ENCODE data around the gene COX5B.
"Not testable (repeated sequence)": the region's sequence is repeated elsewhere in the genome, so short reads cannot be mapped to it uniquely, and the experiment has no call there.

The COX5B gene, protein sequence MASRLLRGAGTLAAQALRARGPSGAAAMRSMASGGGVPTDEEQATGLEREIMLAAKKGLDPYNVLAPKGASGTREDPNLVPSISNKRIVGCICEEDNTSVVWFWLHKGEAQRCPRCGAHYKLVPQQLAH

DNA sequence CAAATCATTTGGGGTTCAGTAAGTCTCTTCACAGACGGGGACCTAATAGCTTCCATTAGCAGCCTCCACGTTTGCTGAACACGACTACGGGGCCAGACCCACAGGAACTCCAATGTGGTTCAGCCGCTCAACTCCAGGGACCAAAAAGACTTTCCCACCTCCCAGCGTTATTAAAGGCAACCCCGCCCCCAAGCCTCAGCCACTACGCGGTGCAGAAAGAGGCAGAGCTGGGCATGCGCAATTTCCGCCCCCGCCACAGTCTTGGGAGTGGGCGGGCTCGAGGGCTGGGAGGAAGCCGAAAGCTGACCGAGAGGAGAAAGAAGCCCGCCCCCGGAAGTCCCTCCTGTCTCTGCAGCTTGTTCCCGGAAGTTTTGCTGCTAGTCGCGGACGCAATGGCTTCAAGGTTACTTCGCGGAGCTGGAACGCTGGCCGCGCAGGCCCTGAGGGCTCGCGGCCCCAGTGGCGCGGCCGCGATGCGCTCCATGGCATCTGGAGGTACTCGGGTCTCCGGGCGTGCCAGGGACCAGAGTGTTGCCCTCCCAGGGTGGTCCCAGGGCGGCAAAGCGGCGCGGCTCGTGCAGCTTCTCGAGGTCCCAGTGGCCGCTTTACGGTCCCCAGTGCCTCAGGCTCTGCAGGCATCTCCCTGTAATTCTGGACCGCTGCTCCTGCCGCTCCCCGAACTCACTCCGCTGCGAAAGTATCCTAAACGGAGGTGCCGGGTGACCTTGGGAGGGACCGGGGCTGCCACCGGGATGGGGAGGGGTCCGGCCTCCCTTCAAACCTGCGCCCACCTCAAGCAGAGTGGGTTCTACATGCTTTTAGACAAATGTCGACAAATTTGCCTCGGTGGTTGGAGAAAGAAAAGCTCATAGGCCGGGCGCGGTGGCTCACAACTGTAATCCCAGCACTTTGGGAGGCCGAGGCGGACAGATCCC, at the start of gene COX5B:
Gene COX5B (plus strand): TSS at position 368 of the 935 bp plus-strand sequence. CDS start 25 bp downstream, at position 393.
- in situ Hi-C loops (cut with MboI; ENCODE audit: low sequenced_read_pairs) = no loop called here

DNA sequence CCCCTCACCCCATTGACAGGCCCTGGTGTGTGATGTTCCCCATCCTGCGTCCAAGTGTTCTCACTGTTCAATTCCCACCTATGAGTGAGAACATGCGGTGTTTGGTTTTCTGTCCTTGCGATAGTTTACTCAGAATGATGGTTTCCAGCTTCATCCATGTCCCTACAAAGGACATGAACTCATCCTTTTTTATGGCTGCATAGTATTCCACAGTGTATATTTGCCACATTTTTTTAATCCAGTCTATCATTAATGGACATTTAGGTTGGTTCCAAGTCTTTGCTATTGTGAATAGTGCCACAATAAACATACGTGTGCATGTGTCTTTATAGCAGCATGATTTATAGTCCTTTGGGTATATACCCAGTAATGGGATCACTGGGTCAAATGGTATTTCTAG, 49.7 kb upstream of the COX5B start:
- in situ Hi-C loops (cut with MboI; ENCODE audit: low sequenced_read_pairs) = not testable (repeated sequence)

DNA sequence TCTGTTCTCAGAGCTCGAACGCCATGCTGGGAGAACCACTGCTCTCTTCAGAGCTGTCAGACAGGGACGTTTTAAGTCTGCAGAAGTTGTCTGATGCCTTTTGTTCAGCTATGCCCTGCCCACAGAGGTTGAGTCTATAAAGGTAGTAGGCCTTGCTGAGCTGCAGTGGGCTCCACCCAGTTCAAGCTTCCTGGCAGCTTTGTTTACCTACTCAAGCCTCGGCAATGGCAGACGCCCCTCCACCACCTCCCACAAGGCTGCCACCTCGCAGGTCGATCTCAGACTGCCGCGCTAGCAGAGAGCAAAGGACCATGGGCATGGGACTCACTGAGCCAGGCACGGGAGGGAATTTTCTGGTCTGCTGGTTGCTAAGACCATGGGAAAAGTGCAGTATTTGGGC, 44.3 kb upstream of the COX5B start:
- in situ Hi-C loops (cut with MboI; ENCODE audit: low sequenced_read_pairs) = not testable (repeated sequence)

DNA sequence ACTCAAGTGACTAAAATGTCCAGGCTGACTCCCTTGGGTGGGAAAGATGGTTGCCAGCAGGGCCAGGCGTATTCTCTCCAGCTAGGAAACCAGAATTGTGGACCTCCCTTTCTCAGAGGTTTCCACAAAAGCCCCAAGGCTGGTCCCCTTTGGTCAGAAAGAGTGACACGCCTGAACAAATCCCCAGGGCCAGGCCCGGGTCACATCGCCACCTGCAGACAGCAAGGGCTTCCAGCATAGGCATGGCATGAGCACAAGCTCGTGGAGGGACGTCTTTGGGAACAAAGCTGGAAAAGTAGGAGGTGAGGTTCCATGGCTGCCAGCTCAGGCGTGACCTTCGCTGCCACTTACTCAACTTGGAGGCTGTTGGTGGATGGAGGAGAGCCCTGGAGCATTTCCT, 40.8 kb upstream of the COX5B start:
- in situ Hi-C loops (cut with MboI; ENCODE audit: low sequenced_read_pairs) = not testable (repeated sequence)

DNA sequence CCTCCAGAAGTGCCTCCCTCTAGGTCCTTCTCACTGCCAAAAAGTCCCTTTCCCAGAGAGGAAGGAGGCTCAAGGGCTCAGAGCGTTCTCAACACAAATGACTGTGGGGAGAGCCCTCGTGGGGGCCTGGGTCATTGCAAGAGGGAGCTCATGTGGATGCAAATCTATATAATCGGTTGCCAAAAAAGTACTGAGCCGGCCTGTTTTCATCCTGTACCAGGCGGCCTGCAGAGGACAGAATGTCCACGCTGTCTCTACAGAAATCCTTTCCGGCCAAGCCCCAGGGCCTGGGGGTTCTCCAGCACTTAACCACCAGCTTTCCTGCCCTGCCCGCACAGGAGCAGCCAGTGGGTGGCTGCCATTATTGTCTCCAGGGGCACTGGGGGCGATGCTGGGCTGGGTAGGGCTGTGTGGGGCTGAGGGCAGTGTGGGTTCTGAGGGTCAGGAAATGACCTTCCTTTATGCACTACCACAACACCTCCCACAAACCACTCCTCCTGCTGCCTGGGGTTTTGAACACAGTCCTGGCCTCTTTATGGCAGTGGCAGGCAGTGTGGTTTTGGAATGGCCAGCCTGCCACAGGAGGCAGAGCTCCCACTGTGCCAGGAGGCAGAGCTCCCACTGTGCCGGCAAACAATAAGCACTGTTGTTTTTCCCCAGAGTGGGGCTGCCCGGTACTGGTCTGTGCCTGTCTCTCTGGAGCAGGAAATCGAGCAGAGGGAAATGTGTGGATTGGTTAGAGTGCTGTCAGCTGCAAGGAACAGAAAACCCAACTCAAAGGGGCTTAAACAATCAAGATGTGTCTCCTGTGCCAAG, 40.1 kb upstream of the COX5B start:
- in situ Hi-C loops (cut with MboI; ENCODE audit: low sequenced_read_pairs) = not testable (repeated sequence)

DNA sequence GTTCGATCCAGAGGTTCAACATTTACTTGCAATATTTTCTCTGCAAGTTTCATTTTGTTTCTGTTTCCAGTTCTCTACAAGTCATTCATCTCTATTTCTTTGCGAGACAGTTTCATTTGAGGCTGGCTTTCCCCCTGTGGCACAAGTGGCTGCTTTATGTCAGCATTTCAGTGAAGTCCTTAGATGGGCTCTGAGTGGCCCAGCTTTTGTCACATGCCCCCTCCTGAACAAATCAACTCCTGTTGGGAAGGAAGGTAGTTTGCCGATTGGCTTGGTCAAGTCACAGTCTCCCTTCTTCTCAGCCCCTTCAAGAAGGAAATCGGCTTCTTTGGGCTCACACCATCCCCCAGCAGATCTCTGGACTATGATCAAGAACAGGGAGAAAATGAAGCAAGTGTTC, 37.1 kb upstream of the COX5B start:
- in situ Hi-C loops (cut with MboI; ENCODE audit: low sequenced_read_pairs) = not testable (repeated sequence)

DNA sequence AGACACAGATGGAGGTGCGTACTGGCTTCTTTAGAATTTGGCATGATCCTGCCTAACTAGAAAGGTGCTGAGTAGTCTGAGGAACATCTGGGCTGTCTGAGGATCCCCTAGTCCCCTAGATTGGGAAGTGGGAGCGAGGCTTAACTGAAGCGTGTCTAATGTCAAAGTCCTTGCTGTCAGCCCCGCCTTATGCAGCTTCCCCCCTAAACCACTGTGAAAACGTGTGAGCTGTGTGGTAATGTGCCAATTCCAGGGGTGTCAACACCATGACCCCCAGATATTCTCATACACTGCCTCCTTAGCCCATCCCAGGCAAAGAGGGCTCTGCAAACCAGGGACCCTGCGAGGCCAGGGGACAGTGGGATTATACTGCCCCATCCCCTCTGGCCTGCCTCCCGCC, 34.0 kb upstream of the COX5B start:
- in situ Hi-C loops (cut with MboI; ENCODE audit: low sequenced_read_pairs) = not testable (repeated sequence)

DNA sequence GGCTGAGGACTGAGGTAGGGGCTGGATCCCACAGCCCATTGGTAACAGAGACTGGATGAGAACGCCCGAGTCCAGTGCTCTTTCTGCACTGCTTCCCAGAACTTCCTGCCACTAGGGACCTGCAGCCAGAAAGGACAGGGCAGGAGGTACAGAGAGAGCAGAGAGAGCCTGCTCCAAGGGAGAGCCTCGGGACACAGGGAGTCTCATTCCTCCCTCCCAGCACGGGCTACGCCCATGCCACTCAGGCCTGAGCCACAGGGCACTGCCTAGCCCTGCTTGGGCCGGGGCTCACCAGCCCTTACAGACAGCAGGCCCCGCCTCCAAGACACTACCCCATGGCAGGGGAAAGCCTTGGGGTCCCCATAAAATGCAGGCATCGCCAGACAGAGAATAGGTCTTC, 30.1 kb upstream of the COX5B start:
- in situ Hi-C loops (cut with MboI; ENCODE audit: low sequenced_read_pairs) = not testable (repeated sequence)

DNA sequence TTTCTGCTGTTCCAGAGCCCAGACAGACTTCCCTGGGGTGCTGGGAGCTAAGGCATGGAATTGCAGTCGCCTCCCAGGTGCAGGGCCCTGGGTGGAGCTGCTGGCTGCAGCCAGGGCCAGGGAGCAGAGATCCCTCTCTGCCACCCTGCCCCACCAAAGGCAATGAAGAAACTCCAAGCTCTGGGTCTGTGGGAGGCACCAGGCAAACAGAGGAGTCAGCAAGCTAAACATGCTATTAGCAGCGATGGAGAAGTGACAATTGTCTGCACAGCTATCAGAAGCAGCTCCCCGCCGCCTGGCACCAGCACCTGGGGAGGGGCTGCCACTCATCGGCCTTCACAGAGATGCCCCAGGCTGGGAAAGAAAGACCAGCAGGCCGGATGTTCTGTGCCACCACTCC, 28.0 kb upstream of the COX5B start:
- in situ Hi-C loops (cut with MboI; ENCODE audit: low sequenced_read_pairs) = no loop called here

DNA sequence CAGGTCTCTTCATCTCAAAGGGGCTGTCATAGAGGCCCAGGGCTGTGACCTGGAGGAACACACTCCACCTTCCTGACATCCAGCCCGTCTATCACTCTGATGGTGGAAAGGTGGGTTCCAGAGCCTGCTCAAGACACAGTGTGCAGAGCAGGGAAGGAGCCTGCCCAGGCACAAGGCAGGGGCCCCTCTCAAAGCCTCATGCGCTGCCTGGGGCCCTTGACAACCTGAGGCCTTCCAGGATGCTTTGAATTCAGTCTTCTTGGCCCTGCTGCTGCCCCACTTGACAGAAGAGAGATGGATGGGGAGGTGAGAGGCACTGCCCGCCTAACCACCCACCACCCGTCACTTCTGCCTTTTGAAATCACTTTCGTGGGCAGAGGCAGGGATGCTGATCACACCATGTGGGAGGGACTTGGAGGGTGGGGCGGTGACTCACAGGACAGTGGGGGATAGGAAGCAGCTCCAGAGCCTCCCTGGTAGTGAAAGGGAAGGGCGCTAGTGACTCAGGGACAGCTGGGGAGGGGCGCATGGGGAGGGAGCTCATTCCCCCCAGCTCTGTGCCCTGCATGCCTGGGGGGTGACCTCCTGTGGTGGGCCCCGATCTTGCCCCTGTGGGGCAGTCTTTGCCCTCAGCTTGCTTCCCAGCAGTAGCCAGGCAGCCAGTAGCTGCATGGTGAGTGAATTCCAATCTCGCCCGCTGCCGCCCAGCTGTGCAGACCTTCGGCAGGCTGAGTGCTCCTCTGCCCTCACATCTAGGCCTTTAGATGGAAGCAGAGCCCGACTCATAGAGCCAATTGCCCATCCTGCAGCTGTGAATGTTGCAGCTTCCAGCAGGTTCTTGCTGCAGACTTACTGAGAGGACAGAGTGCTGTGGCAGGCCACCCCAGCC, 26.7 kb upstream of the COX5B start:
- in situ Hi-C loops (cut with MboI; ENCODE audit: low sequenced_read_pairs) = not testable (repeated sequence)

DNA sequence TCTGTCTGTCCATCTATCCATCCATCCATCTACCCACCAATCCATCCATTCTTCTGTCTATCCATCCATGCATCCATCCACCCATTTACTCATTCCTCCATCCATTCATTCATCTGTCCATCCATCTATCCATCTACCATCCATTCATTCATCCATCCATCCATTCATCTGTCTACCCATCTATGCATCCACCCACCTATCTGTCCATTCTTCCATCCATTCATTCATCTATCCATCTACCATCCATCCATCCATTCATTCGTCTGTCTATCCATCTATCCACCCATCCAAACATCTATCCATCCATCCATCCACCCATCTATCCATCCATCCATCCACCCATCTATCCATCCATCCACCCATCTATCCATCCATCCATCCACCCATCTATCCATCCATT, 25.4 kb upstream of the COX5B start:
- in situ Hi-C loops (cut with MboI; ENCODE audit: low sequenced_read_pairs) = not testable (repeated sequence)

DNA sequence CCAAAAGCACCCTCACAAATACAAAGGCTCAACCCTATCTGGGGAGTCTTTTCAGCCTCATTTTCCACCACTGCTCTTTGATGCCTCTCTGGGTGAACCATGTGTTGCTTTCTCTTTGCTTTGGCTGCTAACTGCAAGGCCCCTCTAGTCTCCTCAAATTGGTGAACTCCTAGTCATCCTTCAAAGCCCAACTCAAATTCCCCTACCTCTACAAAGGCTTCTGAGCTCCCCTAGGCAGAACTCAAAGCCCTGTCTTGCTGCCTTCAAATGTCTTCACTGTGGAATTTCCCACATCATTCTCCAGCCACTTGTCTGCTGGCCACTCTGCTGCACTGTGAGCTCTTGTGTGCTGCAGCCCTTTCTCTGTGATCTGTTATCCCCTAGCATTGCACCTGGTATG, 22.9 kb upstream of the COX5B start:
- in situ Hi-C loops (cut with MboI; ENCODE audit: low sequenced_read_pairs) = not testable (repeated sequence)

DNA sequence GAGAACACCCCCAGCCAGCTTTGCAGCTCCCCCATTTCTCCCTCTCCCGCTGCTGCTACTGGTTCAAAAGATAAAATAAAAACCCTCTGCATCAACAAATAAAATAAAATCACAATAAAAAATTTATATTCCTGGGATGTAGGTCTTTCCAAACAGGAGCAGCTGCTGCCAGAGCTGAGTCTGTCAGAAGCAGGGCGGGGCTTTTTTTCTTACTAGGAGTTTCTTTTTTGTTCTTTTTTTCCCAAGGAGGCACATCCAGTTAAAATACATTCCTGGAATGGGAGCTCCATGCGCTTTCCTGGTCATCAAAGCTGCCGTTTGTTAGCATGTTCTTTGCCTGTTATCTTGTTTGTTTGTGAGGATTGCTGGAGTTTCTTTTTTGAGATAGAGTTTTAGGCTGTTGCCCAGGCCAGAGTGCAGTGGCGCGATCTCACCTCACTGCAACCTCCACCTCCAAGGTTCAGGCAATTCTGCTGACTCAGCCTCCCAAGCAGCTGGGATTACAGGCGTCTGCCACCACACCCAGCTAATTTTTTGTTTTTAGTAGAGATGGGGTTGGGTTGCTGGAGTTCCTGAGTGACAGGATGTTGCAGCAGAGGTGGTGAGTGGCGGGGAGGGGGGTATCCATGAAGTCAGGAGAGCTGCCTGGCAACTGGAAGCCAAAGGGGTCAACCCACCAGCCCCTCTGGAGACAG, 20.4 kb upstream of the COX5B start:
- in situ Hi-C loops (cut with MboI; ENCODE audit: low sequenced_read_pairs) = not testable (repeated sequence)

DNA sequence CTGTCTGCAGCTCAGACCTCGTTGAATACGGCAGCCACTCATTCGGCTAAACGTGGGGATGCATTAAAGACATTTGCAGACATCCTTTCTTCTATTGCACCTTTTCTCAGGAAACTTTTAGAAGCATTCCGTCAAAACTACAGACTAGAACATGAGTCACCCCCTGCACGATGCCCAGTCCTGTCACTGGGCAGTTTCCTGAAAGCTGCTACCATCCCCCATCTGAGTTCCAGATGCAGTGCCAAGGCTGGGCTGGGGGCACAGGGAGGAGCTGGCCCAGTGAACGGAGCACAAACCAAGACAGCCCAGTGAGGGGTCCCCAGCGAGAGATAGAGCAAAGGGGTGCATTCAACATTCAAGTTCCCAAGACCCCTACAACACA, 19.8 kb upstream of the COX5B start:
- in situ Hi-C loops (cut with MboI; ENCODE audit: low sequenced_read_pairs) = not testable (repeated sequence)

DNA sequence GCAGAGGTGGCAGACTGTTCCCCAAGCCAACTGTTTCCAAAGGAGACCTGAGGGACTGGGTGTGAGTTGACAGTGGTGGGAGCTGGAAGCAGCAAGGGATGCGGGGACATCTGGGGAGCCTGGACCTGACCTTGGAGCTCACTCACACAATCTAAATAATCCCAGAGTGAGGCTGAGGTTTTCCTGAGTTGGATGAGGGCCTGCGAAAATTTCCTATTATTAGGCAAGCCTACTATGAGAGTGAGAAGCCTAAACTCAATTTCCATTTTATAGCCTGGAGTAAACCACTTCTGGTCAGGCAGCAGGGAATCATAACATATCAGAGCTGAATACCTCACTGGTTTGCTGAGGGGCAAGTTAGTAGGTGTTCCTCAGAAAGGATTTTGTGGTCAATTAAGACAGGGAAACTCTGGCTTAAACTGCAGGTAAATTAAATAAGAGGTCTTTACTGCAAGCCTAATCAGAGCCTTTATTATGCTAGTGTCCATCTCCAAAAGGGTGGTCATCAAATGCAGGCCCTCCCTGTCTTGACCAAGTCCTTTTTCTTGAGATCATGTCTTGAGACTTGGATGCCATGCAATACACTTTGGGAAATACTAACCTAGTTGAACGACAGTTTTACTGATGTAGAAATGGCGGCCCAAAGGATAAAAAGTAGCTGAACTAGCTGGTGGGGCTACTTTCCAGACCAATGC, 1.7 kb upstream of the COX5B start:
- in situ Hi-C loops (cut with MboI; ENCODE audit: low sequenced_read_pairs) = no loop called here

DNA sequence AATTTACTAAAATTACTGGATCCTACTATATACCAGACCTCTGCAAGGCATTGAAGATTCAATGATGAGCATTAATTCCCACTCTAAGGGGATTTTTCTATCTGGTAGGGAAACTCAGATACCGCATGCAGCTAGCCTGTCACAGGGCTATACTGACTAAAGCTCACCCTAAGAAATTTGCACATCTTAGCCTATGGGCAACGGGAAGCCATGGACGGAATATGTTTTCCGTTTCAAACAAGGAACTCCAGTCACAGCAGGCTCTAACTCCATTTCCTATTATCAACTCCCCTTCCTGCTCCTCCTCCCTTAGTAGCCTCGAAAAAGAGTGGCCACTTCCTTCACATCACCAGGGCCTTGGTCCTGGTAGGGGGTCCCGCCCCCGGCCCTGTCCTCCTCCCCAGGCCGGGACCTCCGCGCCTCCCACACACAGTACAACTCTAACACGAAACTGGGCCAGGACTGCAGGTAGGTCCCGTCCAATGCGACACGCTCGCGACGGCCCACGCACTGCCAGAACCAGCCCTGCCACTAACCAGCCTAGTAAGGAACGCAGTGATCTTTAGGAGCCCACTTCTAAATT, 659 bp upstream of the COX5B start:
- in situ Hi-C loops (cut with MboI; ENCODE audit: low sequenced_read_pairs) = no loop called here

DNA sequence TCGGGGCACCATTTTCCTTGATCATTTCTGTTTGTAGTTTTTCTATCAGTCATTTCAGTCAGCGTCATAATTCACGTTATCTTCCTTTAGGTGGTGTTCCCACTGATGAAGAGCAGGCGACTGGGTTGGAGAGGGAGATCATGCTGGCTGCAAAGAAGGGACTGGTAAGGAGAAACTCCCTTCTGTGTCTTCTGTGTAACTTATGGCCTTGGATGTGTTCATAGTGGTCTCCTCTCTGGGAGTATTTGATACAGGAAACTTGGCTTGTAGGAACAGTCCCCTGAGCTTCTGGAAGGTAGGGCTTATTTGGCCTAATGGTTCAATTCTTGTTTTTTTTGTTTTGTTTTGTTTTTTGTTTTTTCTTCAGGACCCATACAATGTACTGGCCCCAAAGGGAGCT, 1.1 kb downstream of the COX5B start:
- in situ Hi-C loops (cut with MboI; ENCODE audit: low sequenced_read_pairs) = no loop called here

DNA sequence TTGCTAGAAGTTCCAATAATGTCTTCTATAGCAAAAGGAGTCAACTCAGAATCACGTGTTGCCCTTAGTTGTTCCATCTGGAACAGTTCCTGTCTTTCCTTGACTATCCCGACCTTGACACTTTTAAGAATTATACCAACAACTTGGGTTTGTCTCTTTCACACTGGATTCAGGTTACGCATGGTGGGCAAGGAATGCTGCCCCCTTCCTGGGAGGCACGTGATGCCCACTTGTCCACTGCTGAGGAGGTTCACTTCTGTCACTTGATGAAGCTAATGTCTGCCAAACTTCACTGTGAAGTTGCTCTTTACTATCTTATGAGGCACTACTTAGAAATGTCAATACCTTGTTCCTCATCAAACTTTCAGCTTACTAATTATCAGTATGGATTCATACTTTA, 5.3 kb downstream of the COX5B start:
- in situ Hi-C loops (cut with MboI; ENCODE audit: low sequenced_read_pairs) = loop anchor here (25.0 kb wide), 1 partner anchor 1589 kb away; no protein-coding TSS in a partner anchor

DNA sequence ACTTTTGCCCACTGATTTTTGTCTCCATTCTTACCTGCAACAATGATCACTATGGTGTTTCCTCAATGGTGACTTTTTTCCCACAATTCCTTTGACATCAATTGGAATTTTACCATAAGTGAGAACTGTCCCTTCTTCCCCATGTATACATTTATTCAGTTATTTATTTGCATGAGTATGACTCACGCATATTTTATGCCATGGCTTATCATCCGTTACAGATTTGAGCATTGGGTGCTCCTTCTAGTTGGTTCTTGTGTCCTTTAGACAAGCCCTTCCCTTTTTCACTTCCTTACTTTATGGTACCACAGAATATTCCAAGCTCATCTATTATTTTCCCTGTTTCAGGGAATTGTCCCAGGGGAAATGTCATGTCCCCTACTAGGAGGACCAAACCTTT, 7.6 kb downstream of the COX5B start:
- in situ Hi-C loops (cut with MboI; ENCODE audit: low sequenced_read_pairs) = loop anchor here (25.0 kb wide), 1 partner anchor 1591 kb away; no protein-coding TSS in a partner anchor
